B cell (primary cell): ENCODE results near the gene CYRIA. TPM values are rescaled to one million over a fixed set of nuclear protein-coding genes. Genes with fewer than 3 reads are reported as not detected.

ENCODE experiments used
- ATAC-seq: fragments of 200-7000 bp; cut with Tn5 transposase; one replicate; pipeline ENCODE4 v1.10.0; 2021; ENCODE audit warnings: low read depth, mild to moderate bottlenecking, moderate number of reproducible peaks, moderate library complexity
- CTCF ChIA-PET: fragments of 350-600 bp; sonication (Branson Sonifier 250); formaldehyde crosslinking; loops from one replicate; lab custom pipeline; 2021; ENCODE audit warnings: antibody characterized with exemption, inconsistent platforms; lab: Charles Lee
- POLR2A ChIA-PET: fragments of 350-600 bp; sonication (Branson Sonifier 250); formaldehyde crosslinking; loops from one replicate; lab custom pipeline; 2021; ENCODE audit warnings: antibody characterized with exemption; lab: Charles Lee
- DNase-seq: peaks from one replicate; pipeline ENCODE4 v3.0.0; 2013
- H2AFZ ChIP-seq: 2 replicates; pipeline ENCODE4 v1.6.1; 2012; ENCODE audit warnings: mild to moderate bottlenecking, low read depth, low read length; ENCODE audit not compliant: insufficient read depth, poor library complexity, severe bottlenecking
- H3K27ac ChIP-seq, 2 donors: 1 replicate in 1 of 2; 2 replicates in 1 of 2; pipeline ENCODE4 v1.5.1; 2012 to 2013; ENCODE audit warnings: low read length in 2 of 2, mild to moderate bottlenecking in 2 of 2, moderate library complexity in 1 of 2
- H3K27me3 ChIP-seq, 4 experiments: fragments of 200-600 bp in 1 of 4; sonication (generic) in 1 of 4; replicated peaks in 1 of 4; 1 replicate in 2 of 4; 2 replicates in 2 of 4; pipeline versions ENCODE4 v1.6.1 to v1.7.0; 2013 to 2016; ENCODE audit warnings: low read length in 3 of 4, mild to moderate bottlenecking in 2 of 4, mixed read lengths in 1 of 4, moderate library complexity in 1 of 4; ENCODE audit not compliant: insufficient read depth in 4 of 4, control insufficient read depth in 3 of 4; ENCODE audit errors: control extremely low read depth in 1 of 4
- H3K36me3 ChIP-seq, 2 experiments: replicated peaks in 1 of 2; 1 replicate in 1 of 2; 2 replicates in 1 of 2; pipeline versions ENCODE4 v1.6.1 to v1.7.1; 2013; ENCODE audit warnings: low read length in 1 of 2; ENCODE audit not compliant: insufficient read depth in 2 of 2, control insufficient read depth in 1 of 2; ENCODE audit errors: control extremely low read depth in 1 of 2, extremely low read depth in 1 of 2
- H3K4me1 ChIP-seq, 2 donors: fragments of 200-600 bp in 1 of 2; sonication (generic) in 1 of 2; 1 replicate in 1 of 2; 2 replicates in 1 of 2; pipeline versions ENCODE4 v1.5.1 to v1.6.1; 2013 to 2017; ENCODE audit warnings: low read length in 2 of 2; ENCODE audit not compliant: control insufficient read depth in 2 of 2, insufficient read depth in 2 of 2
- H3K4me2 ChIP-seq: replicated peaks from 2 replicates; pipeline ENCODE3; 2012; ENCODE audit warnings: mild to moderate bottlenecking, low read depth, low read length; ENCODE audit not compliant: poor library complexity, severe bottlenecking
- H3K4me3 ChIP-seq, 5 experiments: fragments of 200-600 bp in 1 of 5; sonication (generic) in 1 of 5; 1 replicate in 3 of 5; 2 replicates in 2 of 5; pipeline versions ENCODE4 v1.5.1 to v1.7.0; 2011 to 2016; ENCODE audit warnings: low read length in 4 of 5, mild to moderate bottlenecking in 4 of 5, low read depth in 2 of 5, control low read depth in 1 of 5, moderate library complexity in 1 of 5; ENCODE audit not compliant: insufficient read depth in 1 of 5; ENCODE audit errors: control extremely low read depth in 1 of 5, extremely low read depth in 1 of 5
- H3K79me2 ChIP-seq: fragments of 200-600 bp; sonication (generic); one replicate; pipeline ENCODE4 v1.6.0; 2016; ENCODE audit warnings: low read length; ENCODE audit not compliant: control insufficient read depth, insufficient read depth
- H3K9ac ChIP-seq: fragments of 200-600 bp; sonication (generic); 2 replicates; pipeline ENCODE4 v1.6.1; 2017; ENCODE audit warnings: mild to moderate bottlenecking, low read length, moderate library complexity
- H3K9me3 ChIP-seq, 3 donors: one replicate each; pipeline versions ENCODE4 v1.6.1 to v1.7.1; 2013; ENCODE audit warnings: low read length in 2 of 3; ENCODE audit not compliant: control insufficient read depth in 2 of 3, insufficient read depth in 1 of 3; ENCODE audit errors: control extremely low read depth in 1 of 3
- H4K20me1 ChIP-seq: 2 replicates; pipeline ENCODE4 v1.6.0; 2012; ENCODE audit warnings: mild to moderate bottlenecking, low read length; ENCODE audit not compliant: insufficient read depth, control insufficient read depth, poor library complexity, severe bottlenecking
- H3K27ac Mint-ChIP-seq: one replicate; pipeline ENCODE4 v1.8.0; 2021; ENCODE audit warnings: mixed read lengths
- H3K27me3 Mint-ChIP-seq: one replicate; pipeline ENCODE4 v1.8.0; 2021; ENCODE audit warnings: mixed read lengths
- H3K4me1 Mint-ChIP-seq: one replicate; pipeline ENCODE4 v1.8.0; 2021; ENCODE audit warnings: mixed read lengths
- H3K4me3 Mint-ChIP-seq: one replicate; pipeline ENCODE4 v1.8.0; 2021; ENCODE audit warnings: mixed read lengths
- H3K9me3 Mint-ChIP-seq: one replicate; pipeline ENCODE4 v1.8.0; 2022; ENCODE audit warnings: mixed read lengths; ENCODE audit not compliant: insufficient read depth
- CTCF ChIP-seq: fragments of 200-600 bp; IDR thresholded peaks from one replicate; pipeline ENCODE4 v1.8.0; 2022; ENCODE audit warnings: antibody characterized with exemption, mild to moderate bottlenecking
- EZH2 ChIP-seq: IDR thresholded peaks from 2 replicates; pipeline ENCODE4 v1.6.1; 2012; ENCODE audit warnings: borderline replicate concordance, low read depth, mild to moderate bottlenecking, moderate library complexity, low read length; ENCODE audit not compliant: insufficient read depth, poor library complexity, severe bottlenecking
- WGBS: methylation state at CpG from one replicate; pipeline ENCODE4 v1.1.5; 2013; ENCODE audit warnings: missing lambda C conversion rate; ENCODE audit not compliant: insufficient coverage; 5-methylcytosine and 5-hydroxymethylcytosine counted together
- intact Hi-C: fragments of 100-400 bp; cut with micrococcal nuclease; formaldehyde crosslinking; loops from one replicate; pipeline ENCODE4 v1.10.0; 2022
- polyA plus RNA-seq: library from polyadenylated mRNA; depleted of rRNA; stranded (reverse); fragments of >200 nt; gene quantifications from 2 replicates; pipeline ENCODE4 v1.2.3, GENCODE V29; 2012
- total RNA-seq, 2 donors: library from RNA; stranded (reverse); fragments of 120-200 nt in 1 of 2; gene quantifications; 1 replicate in 1 of 2; 2 replicates in 1 of 2; pipeline versions ENCODE4 v1.2.3 to v1.2.4, GENCODE V29; 2013 to 2022

The CYRIA gene
- total and polyA plus RNA-seq, 2 donors (not counting 1 experiment from before 2014, with no cell fraction given) = 16.8 to 58.8 TPM

GRCh38 chr2:16661526-16661925 is 4.1 kb downstream of the CYRIA start:
- no peak for TF ChIP-seq CTCF
- no peak for TF ChIP-seq EZH2
- WGBS = 85% methylated on average over 3 of the region's 4 CpGs
- Mint-ChIP-seq H3K27ac (peak overlapping the region; percentile 87), H3K4me1 (peaks cover 90% of the 10 kb centered on the region), H3K4me3 (peak overlapping the region; percentile 67), H3K9me3 (no peaks in the 10 kb centered on the region), H3K27me3 (no peaks in the 10 kb centered on the region)
- Histone ChIP-seq H3K27me3 (no peaks in the 10 kb centered on the region), H2AFZ (no peak overlapping the region), H3K9me3 (peaks cover 0 to 2% (median 0%) of the 10 kb centered on the region in 3 donors), H3K27ac (peak overlapping the region in 1 of 2 donors; percentile 31), H3K9ac (no peak overlapping the region), H3K36me3 (peaks cover 0 to 11% of the 10 kb centered on the region in 2 experiments), H3K79me2 (peaks cover 93% of the 10 kb centered on the region), H4K20me1 (no peaks in the 10 kb centered on the region), H3K4me2 (no peak overlapping the region), H3K4me3 (no peak overlapping the region), H3K4me1 (peaks cover 83 to 92% of the 10 kb centered on the region in 2 donors)
- DNase-seq (no peak), ATAC-seq (no peak)
- ChIA-PET POLR2A (no interaction called here), CTCF (interaction anchor here (1.5 kb wide), 1 partner anchor 31 kb away, joined by 3 read pairs; no protein-coding TSS in a partner anchor)
- intact Hi-C loops = loop anchor here (5.0 kb wide), 1 partner anchor 1091 kb away; the partner anchor contains the start of genes GEN1 and SMC6

GRCh38 chr2:16660556-16660955 is 5.1 kb downstream of the CYRIA start:
- H3K4me3 ChIP-seq = no peak overlapping the region
- no peak overlapping the region for H2AFZ ChIP-seq
- Mint-ChIP-seq H3K27me3 (no peaks in the 10 kb centered on the region), H3K27ac (peak overlapping the region; percentile 62), H3K9me3 (no peaks in the 10 kb centered on the region), H3K4me3 (peak overlapping the region; percentile 54), H3K4me1 (peaks cover 94% of the 10 kb centered on the region)
- peak overlapping the region; percentile 68 for H3K4me2 ChIP-seq
- POLR2A ChIA-PET = no interaction called here
- CTCF ChIA-PET = interaction anchor here (1.5 kb wide), 1 partner anchor 30 kb away, joined by 3 read pairs; no protein-coding TSS in a partner anchor
- peaks cover 95% of the 10 kb centered on the region for H3K79me2 ChIP-seq
- H3K9ac ChIP-seq = no peak overlapping the region
- peaks cover 87 to 95% of the 10 kb centered on the region in 2 donors for H3K4me1 ChIP-seq
- H3K27me3 ChIP-seq = no peaks in the 10 kb centered on the region
- no peaks in the 10 kb centered on the region for H3K9me3 ChIP-seq
- DNase-seq (no peak), ATAC-seq (no peak)
- peaks cover 0 to 11% of the 10 kb centered on the region in 2 experiments for H3K36me3 ChIP-seq
- peak overlapping the region; percentile 40 to 66 for H3K27ac ChIP-seq
- WGBS = 80% methylated on average over 1 of the region's 4 CpGs
- H4K20me1 ChIP-seq = no peaks in the 10 kb centered on the region
- intact Hi-C loops = loop anchor here (5.0 kb wide), 1 partner anchor 1092 kb away; the partner anchor contains the start of genes GEN1 and SMC6
- TF ChIP-seq EZH2 (no peak), CTCF (no peak)
